Psoas muscle (tissue), 8 donors: Measurements from ENCODE around the gene S1PR4. TPM values are rescaled to one million over a fixed set of nuclear protein-coding genes. Genes with fewer than 3 reads are reported as not detected.
"Not testable (repeated sequence)": the region's sequence is repeated elsewhere in the genome, so short reads cannot be mapped to it uniquely, and the experiment has no call there.

ENCODE experiments used
- ATAC-seq, 4 donors: fragments of 200-7000 bp; cut with Tn5 transposase; one replicate each; pipeline ENCODE4 v1.9.1; 2020; ENCODE audit warnings: moderate library complexity in 3 of 4, mild to moderate bottlenecking in 2 of 4
- DNase-seq, 2 donors: peaks; one replicate each; pipeline ENCODE4 v3.0.0-alpha.2; 2020
- H3K27ac ChIP-seq: fragments of 200-600 bp; one replicate; pipeline ENCODE4 v1.8.0; 2022
- H3K27me3 ChIP-seq, 3 donors: fragments of 200-600 bp in 1 of 3; one replicate each; pipeline versions ENCODE4 v1.6.1 to v1.8.0; 2013 to 2022; ENCODE audit warnings: low read length in 2 of 3, mild to moderate bottlenecking in 2 of 3, moderate library complexity in 1 of 3; ENCODE audit not compliant: insufficient read depth in 3 of 3
- H3K36me3 ChIP-seq, 2 donors: fragments of 200-600 bp in 1 of 2; one replicate each; pipeline versions ENCODE4 v1.6.1 to v1.8.0; 2013 to 2022; ENCODE audit warnings: low read depth in 1 of 2, mild to moderate bottlenecking in 1 of 2, moderate library complexity in 1 of 2; ENCODE audit not compliant: insufficient read depth in 1 of 2
- H3K4me1 ChIP-seq: fragments of 200-600 bp; one replicate; pipeline ENCODE4 v1.8.0; 2022
- H3K4me3 ChIP-seq: fragments of 200-600 bp; one replicate; pipeline ENCODE4 v1.8.0; 2022; ENCODE audit warnings: mild to moderate bottlenecking
- H3K9me3 ChIP-seq: fragments of 200-600 bp; one replicate; pipeline ENCODE4 v1.8.0; 2022
- WGBS, 3 donors: extraction: QIAGEN DNeasy Blood & Tissue Kit; methylation state at CpG; one replicate each; pipeline versions ENCODE4 v1.1.6 to v1.1.7; 2013; 5-methylcytosine and 5-hydroxymethylcytosine counted together
- intact Hi-C, 2 donors: fragments of 100-400 bp; cut with DNase I; formaldehyde crosslinking; loops; one replicate each; pipeline versions ENCODE4 v1.11.0 to v1.14.2; 2022
- polyA plus RNA-seq, 3 donors: library from polyadenylated mRNA; stranded (reverse); fragments of 200-250 nt; gene quantifications; one replicate each; pipeline ENCODE4 v1.2.3, GENCODE V29; 2013
- total RNA-seq, 4 donors: library from RNA; stranded (reverse); fragmentation: NEBNext Ultra II Directional in 2 of 4; extraction: Animal tissue kit (Norgen Biotek cat#: 25700) in 2 of 4; gene quantifications; one replicate each; pipeline versions ENCODE4 v1.2.1 to v1.2.4, GENCODE V29; 2021 to 2023
- TF ChIP-seq, protein P1 (sequence below): fragments of 200-600 bp; IDR thresholded peaks from one replicate; pipeline ENCODE4 v1.8.0; 2022; ENCODE audit warnings: antibody characterized with exemption
- donor health status: healthy with polysubstance abuse.
- donor health status: DM: no; HTN: no; CAD: no; lungs with moderate emphysema.
- donor health status: Bipolar disorder and iron deficiency.
- donor health status: healthy.
- donor health status: DM: yes; HTN: yes; CAD: no.
- donor health status: DM: no; HTN: no; CAD: no.
- donor health status: DM: no; HTN: no; CAD: no.
- donor health status: DM: yes; HTN: yes; CAD: no.

S1PR4 gene
- total and polyA plus RNA-seq, 7 donors, result 0.40 to 0.94 (median 0.75) TPM

DNA sequence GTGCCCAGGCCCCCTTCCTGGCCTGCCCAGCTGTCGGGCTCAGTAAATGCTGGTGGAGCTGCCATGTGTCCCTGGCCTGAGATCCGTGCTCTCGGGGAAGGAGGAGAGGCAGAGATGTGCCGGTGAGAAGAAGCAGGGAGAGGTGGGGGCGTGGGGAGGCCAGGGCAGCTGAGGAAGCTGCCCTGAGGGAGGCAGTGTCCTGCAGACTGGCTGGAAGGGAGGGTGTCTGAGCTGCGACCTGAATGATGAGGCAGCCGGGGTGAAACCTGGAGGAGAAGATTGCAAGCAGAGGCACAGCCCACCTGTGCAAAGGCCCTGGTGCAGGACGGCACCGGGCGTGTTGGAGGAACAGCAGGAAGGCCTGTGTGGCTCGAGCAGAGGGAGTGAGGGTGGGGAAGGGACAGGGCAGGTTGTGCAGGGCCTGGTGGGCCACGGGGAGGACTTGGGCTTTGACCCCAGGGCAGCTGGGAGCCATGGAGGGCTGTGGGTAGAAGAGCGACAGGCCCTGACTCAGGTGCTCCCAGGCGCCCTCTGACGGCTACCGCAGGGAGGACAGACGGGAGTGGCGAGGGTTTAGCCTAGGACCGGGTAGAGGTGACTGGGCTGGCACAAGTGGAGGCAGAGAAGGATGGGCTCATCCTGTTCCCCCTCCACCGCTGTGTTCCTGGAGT lies 31.9 kb downstream of the S1PR4 start:
- intact Hi-C loops, result no loop called here
- no peaks in the 10 kb centered on the region for H3K9me3 ChIP-seq
- TF ChIP-seq, protein P1, sequence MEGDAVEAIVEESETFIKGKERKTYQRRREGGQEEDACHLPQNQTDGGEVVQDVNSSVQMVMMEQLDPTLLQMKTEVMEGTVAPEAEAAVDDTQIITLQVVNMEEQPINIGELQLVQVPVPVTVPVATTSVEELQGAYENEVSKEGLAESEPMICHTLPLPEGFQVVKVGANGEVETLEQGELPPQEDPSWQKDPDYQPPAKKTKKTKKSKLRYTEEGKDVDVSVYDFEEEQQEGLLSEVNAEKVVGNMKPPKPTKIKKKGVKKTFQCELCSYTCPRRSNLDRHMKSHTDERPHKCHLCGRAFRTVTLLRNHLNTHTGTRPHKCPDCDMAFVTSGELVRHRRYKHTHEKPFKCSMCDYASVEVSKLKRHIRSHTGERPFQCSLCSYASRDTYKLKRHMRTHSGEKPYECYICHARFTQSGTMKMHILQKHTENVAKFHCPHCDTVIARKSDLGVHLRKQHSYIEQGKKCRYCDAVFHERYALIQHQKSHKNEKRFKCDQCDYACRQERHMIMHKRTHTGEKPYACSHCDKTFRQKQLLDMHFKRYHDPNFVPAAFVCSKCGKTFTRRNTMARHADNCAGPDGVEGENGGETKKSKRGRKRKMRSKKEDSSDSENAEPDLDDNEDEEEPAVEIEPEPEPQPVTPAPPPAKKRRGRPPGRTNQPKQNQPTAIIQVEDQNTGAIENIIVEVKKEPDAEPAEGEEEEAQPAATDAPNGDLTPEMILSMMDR, result peak; percentile 16
- H3K27ac ChIP-seq, result no peak overlapping the region
- DNase-seq (peak; percentile 56 to 77), ATAC-seq (peak in 3 of 4 donors; percentile 57 to 72 (median 64))
- no peaks in the 10 kb centered on the region for H3K27me3 ChIP-seq
- 35 to 42% (median 36%) methylated on average over 18 to 20 of the region's 20 CpGs for WGBS, 3 donors
- H3K4me1 ChIP-seq, result no peaks in the 10 kb centered on the region
- no peak overlapping the region for H3K4me3 ChIP-seq
- H3K36me3 ChIP-seq, result peaks cover 0 to 28% of the 10 kb centered on the region in 2 donors

DNA sequence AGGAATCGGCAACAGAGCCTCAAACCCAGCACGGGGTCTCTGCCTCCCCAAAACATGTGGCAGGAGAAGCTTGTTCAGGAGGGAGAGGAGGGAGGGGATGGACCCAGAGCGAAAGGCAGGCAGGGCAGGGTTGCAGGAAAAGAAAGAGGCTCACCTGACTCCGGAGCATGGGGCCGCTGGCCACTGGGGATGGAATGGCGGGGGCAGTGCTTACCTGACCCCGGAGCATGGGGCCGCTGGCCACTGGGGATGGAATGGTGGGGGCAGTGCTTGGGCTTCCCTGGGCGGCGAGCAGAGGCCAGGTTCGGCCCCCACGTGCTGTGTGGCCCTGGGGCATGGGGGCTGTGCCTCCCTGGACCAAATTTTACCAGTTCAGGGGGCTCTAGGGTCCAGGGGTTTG lies 32.6 kb downstream of the S1PR4 start:
- ATAC-seq (peak in 2 of 4 donors; percentile 6 to 29), DNase-seq (no peak)
- intact Hi-C loops, result no loop called here
- H3K27me3 ChIP-seq, result no peaks in the 10 kb centered on the region
- H3K36me3 ChIP-seq, result peaks cover 0 to 24% of the 10 kb centered on the region in 2 donors
- no peaks in the 10 kb centered on the region for H3K9me3 ChIP-seq
- no peak overlapping the region for H3K27ac ChIP-seq
- 34 to 44% (median 37%) methylated on average over 12 of the region's 12 CpGs for WGBS, 3 donors
- TF ChIP-seq, protein P1, result no peak
- no peak overlapping the region for H3K4me3 ChIP-seq
- H3K4me1 ChIP-seq, result no peaks in the 10 kb centered on the region

DNA sequence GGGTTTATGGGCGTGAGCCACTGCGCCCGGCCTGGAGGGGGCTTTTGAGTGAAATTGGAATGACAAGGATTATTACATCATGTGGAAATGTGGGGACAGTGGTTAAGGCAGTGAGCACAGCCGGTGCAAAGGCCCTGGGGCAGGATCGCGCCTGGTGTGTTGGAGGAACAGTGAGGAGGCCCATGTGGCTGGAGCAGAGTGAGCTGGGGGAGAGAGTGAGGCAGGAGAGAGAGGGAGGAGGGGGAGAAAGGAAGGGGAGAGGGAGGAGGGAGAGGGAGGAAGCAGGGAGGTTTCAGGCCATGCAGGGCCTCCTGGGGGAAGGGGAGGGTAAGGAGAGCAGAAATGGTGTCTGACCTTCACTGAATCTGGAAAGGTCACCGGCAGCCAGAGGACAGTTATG lies 34.6 kb downstream of the S1PR4 start:
- 90 to 93% (median 91%) methylated on average over 7 of the region's 7 CpGs for WGBS, 3 donors
- Histone ChIP-seq H3K27me3 (peaks cover 0 to 3% (median 0%) of the 10 kb centered on the region in 3 donors), H3K9me3 (no peaks in the 10 kb centered on the region), H3K4me3 (no peak overlapping the region), H3K4me1 (no peaks in the 10 kb centered on the region), H3K27ac (no peak overlapping the region), H3K36me3 (peaks cover 0 to 4% of the 10 kb centered on the region in 2 donors)
- ATAC-seq (no peak), DNase-seq (no peak)
- TF ChIP-seq, protein P1, result no peak
- intact Hi-C loops, result no loop called here

DNA sequence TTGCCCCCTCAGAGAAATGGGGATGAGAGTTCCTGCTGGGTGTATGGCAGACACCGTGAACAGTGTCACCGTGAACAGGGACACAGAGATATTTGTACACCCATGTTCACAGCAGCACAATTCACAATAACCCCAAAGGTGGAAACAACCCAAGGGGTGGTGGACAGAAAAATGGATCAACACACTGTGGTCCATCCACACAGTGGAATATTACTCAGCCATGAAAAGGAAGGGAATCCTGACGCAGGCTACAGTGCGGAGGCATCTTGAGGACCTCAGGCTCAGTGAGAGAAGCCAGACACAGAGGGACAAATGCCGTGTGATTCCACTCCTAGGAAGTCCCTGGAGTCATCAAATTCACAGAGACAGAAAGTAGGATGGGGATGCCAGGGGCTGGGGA lies 38.3 kb downstream of the S1PR4 start:
- no peak for ATAC-seq
- Histone ChIP-seq H3K27me3 (peaks cover 0 to 6% (median 4%) of the 10 kb centered on the region in 3 donors), H3K27ac (no peak overlapping the region), H3K4me1 (no peaks in the 10 kb centered on the region), H3K4me3 (no peak overlapping the region), H3K9me3 (no peaks in the 10 kb centered on the region), H3K36me3 (no peaks in the 10 kb centered on the region)
- WGBS, 3 donors, result 85 to 92% (median 85%) methylated on average over 5 of the region's 5 CpGs
- intact Hi-C loops, result no loop called here
- TF ChIP-seq, protein P1, result no peak
- DNase-seq, result no peak

DNA sequence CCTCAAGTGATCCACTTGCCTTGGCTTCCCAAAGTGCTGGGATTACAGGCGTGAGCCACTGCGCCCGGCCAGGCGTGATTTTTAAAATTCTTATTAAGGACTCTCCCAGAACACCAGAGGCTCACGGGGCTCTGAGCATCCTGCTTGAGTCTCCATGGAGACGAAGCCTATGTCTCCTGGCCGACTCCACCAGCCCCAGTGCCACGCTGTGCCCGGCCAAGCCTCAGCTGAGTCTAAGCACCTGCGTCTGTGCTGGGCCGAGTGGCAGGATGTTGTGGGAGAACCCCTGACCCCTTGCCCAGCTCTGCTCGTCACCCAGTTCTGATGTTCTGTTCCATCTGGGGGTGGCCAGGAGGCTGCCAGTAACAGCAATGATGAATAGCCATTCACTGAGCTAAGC lies 42.0 kb downstream of the S1PR4 start:
- TF ChIP-seq, protein P1, result no peak
- ATAC-seq (no peak), DNase-seq (no peak)
- WGBS, 3 donors, result 63 to 76% (median 71%) methylated on average over 12 of the region's 12 CpGs
- Histone ChIP-seq H3K27ac (no peak overlapping the region), H3K9me3 (no peaks in the 10 kb centered on the region), H3K4me3 (no peak overlapping the region), H3K4me1 (no peaks in the 10 kb centered on the region), H3K36me3 (no peaks in the 10 kb centered on the region), H3K27me3 (peaks cover 0 to 31% (median 8%) of the 10 kb centered on the region in 3 donors)
- intact Hi-C loops, result loop anchor here in 1 of 2 donors (10.0 kb wide), 1 partner anchor 264 kb away; the partner anchor contains the start of genes SMIM24 and SMIM44

DNA sequence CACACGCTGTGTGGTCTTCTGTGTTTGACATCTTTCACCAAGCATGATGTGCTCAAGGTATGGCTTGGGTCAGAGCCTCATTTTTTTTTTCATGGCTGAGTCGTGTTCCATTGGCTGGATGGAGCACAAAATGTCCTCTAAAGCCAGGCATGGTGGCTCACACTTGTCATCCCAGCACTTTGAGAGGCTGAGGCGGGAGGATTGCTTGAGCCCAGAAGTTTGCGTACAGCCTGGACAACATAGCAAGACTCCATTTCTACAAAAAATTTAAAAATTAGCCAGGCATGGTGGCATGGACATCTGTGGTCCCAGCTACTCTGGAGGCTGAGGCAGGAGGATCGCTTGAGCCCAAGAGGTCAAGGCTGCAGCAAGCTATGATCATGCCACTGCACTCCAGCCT lies 43.0 kb downstream of the S1PR4 start:
- H3K4me3 ChIP-seq, ATAC-seq, H3K4me1 ChIP-seq, H3K27ac ChIP-seq, H3K36me3 ChIP-seq, H3K9me3 ChIP-seq, DNase-seq: not testable (repeated sequence)
- intact Hi-C loops, result loop anchor here in 1 of 2 donors (10.0 kb wide), 1 partner anchor 263 kb away; the partner anchor contains the start of genes SMIM24 and SMIM44
- 82 to 86% (median 82%) methylated on average over 5 of the region's 5 CpGs for WGBS, 3 donors
- H3K27me3 ChIP-seq, result peaks cover 0 to 36% (median 11%) of the 10 kb centered on the region in 3 donors
